Measurements from ENCODE around the gene CUL9. TPM values are rescaled to one million over a fixed set of nuclear protein-coding genes. Genes with fewer than 3 reads are reported as not detected.

Gene CUL9
- total and polyA plus RNA-seq, 2 experiments from 2014 or later: 2.6 to 11.3 TPM

DNA sequence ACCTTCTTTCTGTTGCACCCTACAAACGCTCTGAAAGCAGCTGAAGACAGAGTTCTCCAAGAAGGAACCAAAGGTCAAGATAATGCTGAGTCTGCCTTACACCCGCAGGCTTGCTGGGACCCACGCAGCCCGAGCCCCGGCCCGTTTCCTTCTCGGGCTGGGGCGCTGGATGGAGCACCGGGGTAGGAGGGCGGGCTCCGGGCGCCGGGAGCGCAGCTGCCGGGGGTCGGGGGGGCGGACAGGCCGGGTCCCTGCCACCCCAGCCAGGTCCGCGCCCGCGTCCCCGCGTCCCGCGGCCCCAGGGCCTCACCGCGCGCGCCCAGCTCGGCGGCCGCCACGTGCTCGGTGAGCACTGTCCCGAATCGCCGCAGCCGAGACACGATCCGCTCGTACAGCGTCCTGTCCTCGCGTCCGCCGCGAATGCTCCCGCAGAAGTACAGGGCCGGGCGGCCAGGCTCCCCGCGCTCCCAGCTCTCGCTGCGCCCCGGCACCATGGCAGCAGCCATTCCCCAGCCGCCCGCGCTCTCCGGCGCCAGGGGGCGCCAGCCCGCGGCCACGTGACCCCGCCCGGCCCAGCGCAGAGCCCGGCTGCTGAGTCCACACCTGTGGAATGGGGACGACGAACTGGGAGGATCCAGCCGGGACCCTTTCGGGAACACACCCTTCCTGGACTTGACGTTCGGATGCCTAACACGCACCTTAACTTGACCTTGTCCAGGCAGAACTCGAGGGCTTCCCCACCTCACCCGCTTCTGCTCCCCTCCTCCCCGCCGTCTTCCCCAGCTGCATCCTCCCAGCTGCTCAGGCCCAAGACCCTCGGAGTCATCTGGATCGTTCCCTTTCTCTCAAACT lies 47.2 kb downstream of the CUL9 start, which contains the start of gene DNPH1 (continued):
- TF ChIP-seq ZNF462 (CRISPR knock-in tag; IDR thresholded peaks at IDR 0.05) (no peak), STAT1 (IDR thresholded peaks at IDR 0.05; ENCODE audit: unreplicated experiment) (no peak)

- peak overlapping the region; percentile 82 for H3K4me2 ChIP-seq
- peak overlapping the region; percentile 99 for H2AFZ ChIP-seq
- Mint-ChIP-seq H3K4me1 (peaks cover 4% of the 10 kb centered on the region; the same call in 2 of the 3 replicates), H3K4me3 (peak overlapping the region; percentile 71), H3K27me3 (ENCODE audit: insufficient read depth, low read depth, poor library complexity) (peaks cover 28% of the 10 kb centered on the region), H3K36me3 (ENCODE audit: low read depth) (peaks cover 14% of the 10 kb centered on the region), H3K27ac (no peak overlapping the region), H3K9me3 (no peaks in the 10 kb centered on the region; the same call in 2 of the 3 replicates)
- H3K36me3 ChIP-seq (ENCODE audit: insufficient read depth): no peaks in the 10 kb centered on the region
- DNase-seq (ENCODE audit: low spot score) (no peak), ATAC-seq (no peak)
- no peaks in the 10 kb centered on the region for H3K79me2 ChIP-seq (replicated peaks; ENCODE audit: insufficient read depth)
- peak overlapping the region; percentile 77; the same call in 1 of the 2 replicates for H3K4me3 ChIP-seq
- H3K4me1 ChIP-seq (ENCODE audit: insufficient read depth): 0 out of 2 replicates have a peak, but pooled peaks cover 4% of the 10 kb centered on the region
- H4K20me1 ChIP-seq (replicated peaks; ENCODE audit: insufficient read depth): no peaks in the 10 kb centered on the region; the same call in 1 of the 2 replicates
- H3K27me3 ChIP-seq (ENCODE audit: insufficient read depth): peaks cover 36% of the 10 kb centered on the region
- no peak overlapping the region for H3K27ac ChIP-seq (ENCODE audit: low read depth)
- no peaks in the 10 kb centered on the region for H3K9me2 ChIP-seq (ENCODE audit: insufficient read depth)
- peaks cover 6% of the 10 kb centered on the region; the same call in 1 of the 2 replicates for H3F3A ChIP-seq (replicated peaks; ENCODE audit: low read depth)
- TF ChIP-seq ZNF331 (CRISPR knock-in tag; IDR thresholded peaks at IDR 0.05; ENCODE audit: low read depth): no peak
- TF ChIP-seq, protein P1, sequence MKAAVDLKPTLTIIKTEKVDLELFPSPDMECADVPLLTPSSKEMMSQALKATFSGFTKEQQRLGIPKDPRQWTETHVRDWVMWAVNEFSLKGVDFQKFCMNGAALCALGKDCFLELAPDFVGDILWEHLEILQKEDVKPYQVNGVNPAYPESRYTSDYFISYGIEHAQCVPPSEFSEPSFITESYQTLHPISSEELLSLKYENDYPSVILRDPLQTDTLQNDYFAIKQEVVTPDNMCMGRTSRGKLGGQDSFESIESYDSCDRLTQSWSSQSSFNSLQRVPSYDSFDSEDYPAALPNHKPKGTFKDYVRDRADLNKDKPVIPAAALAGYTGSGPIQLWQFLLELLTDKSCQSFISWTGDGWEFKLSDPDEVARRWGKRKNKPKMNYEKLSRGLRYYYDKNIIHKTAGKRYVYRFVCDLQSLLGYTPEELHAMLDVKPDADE (IDR thresholded peaks at IDR 0.05): no peak
- no peak for TF ChIP-seq POLR2AphosphoS5 (IDR thresholded peaks at IDR 0.05; ENCODE audit: low read depth)
- no peak for TF ChIP-seq CREB1 (CRISPR knock-in tag; IDR thresholded peaks at IDR 0.05; ENCODE audit: low read depth)
- no peak for TF ChIP-seq NANOG (IDR thresholded peaks at IDR 0.05; ENCODE audit: borderline replicate concordance)
- no peak for TF ChIP-seq STAT1 (IDR thresholded peaks at IDR 0.05; ENCODE audit: unreplicated experiment)
These were observed 48.0 kb downstream of the CUL9 start for GRCh38 chr6:43229803-43230620.
